ENCODE measurements around the gene LEMD2. TPM values are rescaled to one million over a fixed set of nuclear protein-coding genes. Genes with fewer than 3 reads are reported as not detected.

LEMD2 gene
- total RNA-seq, 1 donor from 2014 or later, result 53.6 TPM

DNA sequence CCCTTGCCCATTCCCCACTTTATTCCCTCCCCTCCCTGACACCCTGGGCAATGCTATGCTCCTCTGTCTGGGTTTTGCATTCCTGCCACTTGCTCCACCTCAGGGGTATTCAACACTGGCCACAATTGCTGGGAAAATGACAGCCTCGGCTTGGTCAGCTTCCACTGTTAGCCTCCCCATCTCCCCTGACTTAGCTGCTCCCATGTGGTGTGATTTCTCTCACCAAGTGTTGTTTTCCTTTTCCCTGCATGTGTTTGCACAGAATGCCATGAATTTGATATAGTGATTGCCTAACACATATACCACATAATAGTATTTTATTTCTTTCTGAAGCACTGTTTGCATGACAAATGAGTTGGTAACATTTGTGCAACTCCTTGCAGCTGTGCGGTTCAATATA lies 1.4 kb upstream of the LEMD2 start:
- peaks cover 33% of the 10 kb centered on the region for H3K4me1 ChIP-seq
- no peak for ATAC-seq
- H3K4me3 ChIP-seq, result no peak overlapping the region
- H3K27me3 ChIP-seq (ENCODE audit: low read depth), result no peaks in the 10 kb centered on the region
- intact Hi-C loops (cut with DNase I), result no loop called here
- H3K27ac ChIP-seq, result no peak overlapping the region
- DNase-seq, result no peak
- no peaks in the 10 kb centered on the region for H3K9me3 ChIP-seq
- H3K36me3 ChIP-seq, result peaks cover 8% of the 10 kb centered on the region
- TF ChIP-seq CTCF (IDR thresholded peaks at IDR 0.05), result no peak

- Histone ChIP-seq H3K27me3 (ENCODE audit: low read depth) (no peaks in the 10 kb centered on the region), H3K36me3 (peaks cover 17% of the 10 kb centered on the region), H3K4me1 (peaks cover 41% of the 10 kb centered on the region), H3K27ac (peak overlapping the region; percentile 97), H3K9me3 (no peaks in the 10 kb centered on the region), H3K4me3 (peak overlapping the region; percentile 90)
- DNase-seq, result no peak
- ATAC-seq, result no peak
- no peak for TF ChIP-seq CTCF (IDR thresholded peaks at IDR 0.05)
- intact Hi-C loops (cut with DNase I), result no loop called here
These were observed 593 bp upstream of the LEMD2 start for GRCh38 chr6:33789550-33789895.

- peak overlapping the region; percentile 97 for H3K27ac ChIP-seq
- DNase-seq, result peak; percentile 85
- H3K4me3 ChIP-seq, result peak overlapping the region; percentile 90
- TF ChIP-seq CTCF (IDR thresholded peaks at IDR 0.05), result no peak
- intact Hi-C loops (cut with DNase I), result no loop called here
- H3K4me1 ChIP-seq, result peaks cover 45% of the 10 kb centered on the region
- H3K9me3 ChIP-seq, result no peaks in the 10 kb centered on the region
- H3K27me3 ChIP-seq (ENCODE audit: low read depth), result no peaks in the 10 kb centered on the region
- peaks cover 31% of the 10 kb centered on the region for H3K36me3 ChIP-seq
- ATAC-seq, result peak; percentile 74 to 80
These were observed 806 bp downstream of the LEMD2 start for GRCh38 chr6:33787954-33788693.

DNA sequence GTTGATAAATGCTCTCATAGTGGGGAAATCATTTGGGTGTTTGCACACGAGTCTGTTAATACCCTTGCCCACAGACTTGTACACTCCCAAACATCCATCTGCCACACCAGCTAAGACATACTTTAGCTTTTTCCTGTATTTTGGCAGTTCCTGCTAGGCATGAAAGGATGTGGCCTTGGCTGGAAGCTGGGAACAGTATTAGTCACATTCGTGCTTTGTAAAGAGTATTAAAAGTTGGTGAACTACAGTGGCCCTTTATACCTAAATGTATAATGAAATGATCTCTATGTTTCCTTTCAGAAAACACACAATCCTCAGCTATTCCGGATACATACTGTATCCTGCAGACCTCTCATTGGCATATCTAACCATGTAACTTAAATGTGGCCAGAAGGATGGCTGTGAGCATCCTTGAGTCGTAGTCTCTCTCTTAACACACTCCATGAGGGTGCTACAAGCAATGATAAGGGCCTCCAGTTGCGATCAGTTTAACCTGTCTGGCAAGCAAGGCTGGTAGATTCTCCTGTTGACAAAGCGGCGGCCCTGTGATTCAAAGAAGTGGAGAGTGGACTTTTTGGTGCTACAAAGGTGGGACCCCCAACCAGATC lies 1.5 kb downstream of the LEMD2 start:
- TF ChIP-seq CTCF (IDR thresholded peaks at IDR 0.05), result no peak

DNA sequence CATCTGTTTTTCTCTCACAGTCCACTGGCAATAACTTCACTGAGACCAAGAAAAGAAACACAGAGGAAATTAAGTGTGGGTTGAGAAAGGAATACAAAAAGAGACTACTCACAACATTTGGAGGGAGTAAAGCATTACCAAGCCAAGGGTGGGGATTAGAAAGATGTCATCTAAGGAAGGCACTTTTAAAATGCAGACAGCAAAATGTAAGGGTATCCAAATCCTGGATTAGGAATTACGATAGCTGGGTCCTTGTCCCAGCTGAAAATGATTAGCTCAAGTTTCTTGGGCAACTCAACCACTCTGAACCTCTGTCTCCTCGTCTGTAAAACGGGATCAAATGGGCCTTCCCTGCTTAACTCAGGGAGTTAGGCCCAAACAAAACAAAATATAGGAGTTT lies 2.2 kb downstream of the LEMD2 start:
- Histone ChIP-seq H3K27me3 (ENCODE audit: low read depth) (no peaks in the 10 kb centered on the region), H3K4me3 (peak overlapping the region; percentile 90), H3K36me3 (peaks cover 44% of the 10 kb centered on the region), H3K4me1 (peaks cover 45% of the 10 kb centered on the region), H3K27ac (peak overlapping the region; percentile 97), H3K9me3 (no peaks in the 10 kb centered on the region)
- intact Hi-C loops (cut with DNase I), result no loop called here
- no peak for TF ChIP-seq CTCF (IDR thresholded peaks at IDR 0.05)
- ATAC-seq (no peak), DNase-seq (no peak)

More for the DNA sequence above, 1.5 kb downstream of the LEMD2 start:
- Histone ChIP-seq H3K4me3 (peak overlapping the region; percentile 90), H3K4me1 (peaks cover 45% of the 10 kb centered on the region), H3K36me3 (peaks cover 37% of the 10 kb centered on the region), H3K27me3 (ENCODE audit: low read depth) (no peaks in the 10 kb centered on the region), H3K9me3 (no peaks in the 10 kb centered on the region), H3K27ac (peak overlapping the region; percentile 97)
- intact Hi-C loops (cut with DNase I), result no loop called here
- no peak for ATAC-seq
- no peak for DNase-seq

Measured in lower lobe of right lung (tissue), 2 donors.